SK-N-SH (cell line): ENCODE results near the gene CD180. TPM values are rescaled to one million over a fixed set of nuclear protein-coding genes. Genes with fewer than 3 reads are reported as not detected.

Source experiments
- CTCF ChIA-PET: fragments of 300-600, 350-600 bp; formaldehyde crosslinking; extraction: SDS; loops from one replicate; lab custom pipeline; 2021; lab: Yijun Ruan, JAX
- POLR2A ChIA-PET: fragments of 350-600 bp; sonication (Branson Sonifier 250); formaldehyde crosslinking; extraction: SDS; loops from one replicate; lab custom pipeline; 2020; ENCODE audit warnings: antibody characterized with exemption, inconsistent platforms; lab: Yijun Ruan, JAX
- DNase-seq: peaks from one replicate; pipeline ENCODE4 v3.0.0; 2012
- H2AFZ ChIP-seq: fragments of 200-600 bp; sonication (generic); 2 replicates; pipeline ENCODE4 v1.8.1; 2016; ENCODE audit warnings: antibody characterized with exemption, mild to moderate bottlenecking, low read depth
- H3F3A ChIP-seq: fragments of 200-600 bp; sonication (generic); replicated peaks from 2 replicates; pipeline ENCODE3; 2016; ENCODE audit warnings: antibody characterized with exemption, mild to moderate bottlenecking; ENCODE audit not compliant: insufficient read depth
- H3K27ac ChIP-seq, 2 experiments: fragments of 200-500 bp in 1 of 2; fragments of 200-600 bp in 1 of 2; sonication (Bioruptor generic) in 1 of 2; sonication (generic), shearing (Covaris generic) in 1 of 2; 2 replicates each; pipeline versions ENCODE4 v1.5.1 to v1.6.1; 2014 to 2016; ENCODE audit warnings: low read depth in 2 of 2, inconsistent platforms in 1 of 2, low read length in 1 of 2, mild to moderate bottlenecking in 1 of 2, mixed read lengths in 1 of 2
- H3K27me3 ChIP-seq: fragments of 200-600 bp; sonication (generic), shearing (Covaris generic); 2 replicates; pipeline ENCODE4 v1.6.1; 2016; ENCODE audit warnings: mixed run types; ENCODE audit not compliant: insufficient read depth
- H3K36me3 ChIP-seq, 2 experiments: fragments of 200-500 bp in 1 of 2; fragments of 200-600 bp in 1 of 2; sonication (Bioruptor generic) in 1 of 2; sonication (generic) in 1 of 2; replicated peaks in 1 of 2; 2 replicates each; pipeline versions ENCODE3 to v1.5.1; 2014 to 2016; ENCODE audit warnings: low read length in 1 of 2, mild to moderate bottlenecking in 1 of 2; ENCODE audit not compliant: insufficient read depth in 2 of 2, control insufficient read depth in 1 of 2
- H3K4me1 ChIP-seq, 2 experiments: fragments of 200-500 bp in 1 of 2; fragments of 200-600 bp in 1 of 2; sonication (Bioruptor generic) in 1 of 2; sonication (generic), shearing (Covaris generic) in 1 of 2; 2 replicates each; pipeline versions ENCODE4 v1.5.1 to v1.6.1; 2014 to 2016; ENCODE audit warnings: low read depth in 1 of 2, low read length in 1 of 2, mixed run types in 1 of 2; ENCODE audit not compliant: insufficient read depth in 2 of 2, control insufficient read depth in 1 of 2
- H3K4me2 ChIP-seq: fragments of 200-600 bp; sonication (generic), shearing (Covaris generic); 2 replicates; pipeline ENCODE4 v1.6.1; 2017; ENCODE audit warnings: mixed run types
- H3K4me3 ChIP-seq, 2 experiments: fragments of 200-500 bp in 1 of 2; fragments of 200-600 bp in 1 of 2; sonication (Bioruptor generic) in 1 of 2; sonication (generic), shearing (Covaris generic) in 1 of 2; 2 replicates each; pipeline versions ENCODE4 v1.5.1 to v1.8.1; 2014 to 2016; ENCODE audit warnings: low read depth in 2 of 2, inconsistent platforms in 1 of 2, low read length in 1 of 2, mild to moderate bottlenecking in 1 of 2, mixed read lengths in 1 of 2, moderate library complexity in 1 of 2
- H3K79me2 ChIP-seq: fragments of 200-600 bp; sonication (generic); 2 replicates; pipeline ENCODE4 v1.8.1; 2017; ENCODE audit warnings: mild to moderate bottlenecking; ENCODE audit not compliant: insufficient read depth
- H3K9ac ChIP-seq: fragments of 200-600 bp; sonication (generic); 2 replicates; pipeline ENCODE4 v1.6.1; 2017; ENCODE audit warnings: mixed run types
- H3K9me2 ChIP-seq: fragments of 200-600 bp; sonication (generic); 2 replicates; pipeline ENCODE4 v1.6.1; 2017; ENCODE audit warnings: mixed run types
- H3K9me3 ChIP-seq: fragments of 200-600 bp; sonication (generic); 2 replicates; pipeline ENCODE4 v1.6.1; 2017; ENCODE audit warnings: mixed run types, mild to moderate bottlenecking, moderate library complexity
- H4K20me1 ChIP-seq: fragments of 200-600 bp; sonication (generic); 2 replicates; pipeline ENCODE4 v1.6.1; 2017; ENCODE audit warnings: mild to moderate bottlenecking, mixed run types; ENCODE audit not compliant: insufficient read depth
- CHD2 ChIP-seq: fragments of 150-350 bp; IDR thresholded peaks from 2 replicates; pipeline ENCODE4 v1.6.1; 2018; ENCODE audit warnings: low read length; ENCODE audit not compliant: partially characterized antibody
- EZH2phosphoT487 ChIP-seq: fragments of 200-600 bp; sonication (generic); IDR thresholded peaks from 2 replicates; pipeline ENCODE4 v1.6.1; 2017; ENCODE audit warnings: low read depth, mixed run types, mild to moderate bottlenecking, antibody characterized with exemption, moderate library complexity, borderline replicate concordance
- FOSL2 ChIP-seq: IDR thresholded peaks from 2 replicates; pipeline ENCODE4 v1.4.0; 2012; ENCODE audit warnings: low read depth, mild to moderate bottlenecking, moderate library complexity, borderline replicate concordance
- GABPA ChIP-seq: IDR thresholded peaks from 2 replicates; pipeline ENCODE4 v1.4.0; 2012; ENCODE audit warnings: low read depth, mild to moderate bottlenecking
- GATA2 ChIP-seq: sonication (generic); formaldehyde crosslinking; IDR thresholded peaks from 2 replicates; pipeline ENCODE4 v1.5.0; 2020; ENCODE audit warnings: mild to moderate bottlenecking, missing genetic modification reagents
- MEF2A ChIP-seq: IDR thresholded peaks from 2 replicates; pipeline ENCODE4 v1.4.0; 2012; ENCODE audit warnings: low read depth, borderline replicate concordance
- NFIC ChIP-seq: IDR thresholded peaks from 2 replicates; pipeline ENCODE4 v1.4.0; 2012; ENCODE audit warnings: borderline replicate concordance
- POLR2AphosphoS5 ChIP-seq: IDR thresholded peaks from 2 replicates; pipeline ENCODE4 v1.6.1; 2012; ENCODE audit warnings: low read depth, low read length
- RFX5 ChIP-seq: IDR thresholded peaks from 2 replicates; pipeline ENCODE4 v1.6.1; 2012; ENCODE audit warnings: mild to moderate bottlenecking, improper control_type of control experiment, low read length
- RXRA ChIP-seq: IDR thresholded peaks from 2 replicates; pipeline ENCODE4 v1.4.0; 2012; ENCODE audit warnings: low read depth, mild to moderate bottlenecking, borderline replicate concordance
- TAF1 ChIP-seq: IDR thresholded peaks from 2 replicates; pipeline ENCODE4 v1.6.1; 2012; ENCODE audit warnings: low read depth, mild to moderate bottlenecking, low read length, moderate library complexity, borderline replicate concordance
- TCF12 ChIP-seq: IDR thresholded peaks from 2 replicates; pipeline ENCODE4 v1.4.0; 2012
- WGBS: methylation state at CpG from one replicate; pipeline ENCODE4 v1.1.6; 2017; ENCODE audit warnings: low lambda C conversion rate; 5-methylcytosine and 5-hydroxymethylcytosine counted together
- polyA plus RNA-seq, 3 experiments: library from polyadenylated mRNA; depleted of rRNA; stranded (reverse); fragments of >200 nt; gene quantifications; 2 replicates each; pipeline ENCODE4 v1.2.3, GENCODE V29; 2012
- TF ChIP-seq, protein P1 (sequence below): IDR thresholded peaks from 2 replicates; pipeline ENCODE4 v1.4.0; 2012; ENCODE audit warnings: low read depth, borderline replicate concordance
- TF ChIP-seq, protein P2 (sequence below): fragments of 200-600 bp; sonication (generic); IDR thresholded peaks from 2 replicates; pipeline ENCODE4 v1.6.1; 2017; ENCODE audit warnings: antibody characterized with exemption, mild to moderate bottlenecking, moderate library complexity
- TF ChIP-seq, protein P3 (sequence below): fragments of 150-350 bp; IDR thresholded peaks from 2 replicates; pipeline ENCODE4 v1.6.1; 2016; ENCODE audit warnings: mild to moderate bottlenecking, low read depth, low read length
- TF ChIP-seq, protein P4 (sequence below): IDR thresholded peaks from 2 replicates; pipeline ENCODE4 v1.4.0; 2012; ENCODE audit warnings: low read depth, borderline replicate concordance

CD180 gene
- polyA plus RNA-seq, 1 of the 3 experiments (the other 2 are of a cell fraction): 0.02 TPM

DNA sequence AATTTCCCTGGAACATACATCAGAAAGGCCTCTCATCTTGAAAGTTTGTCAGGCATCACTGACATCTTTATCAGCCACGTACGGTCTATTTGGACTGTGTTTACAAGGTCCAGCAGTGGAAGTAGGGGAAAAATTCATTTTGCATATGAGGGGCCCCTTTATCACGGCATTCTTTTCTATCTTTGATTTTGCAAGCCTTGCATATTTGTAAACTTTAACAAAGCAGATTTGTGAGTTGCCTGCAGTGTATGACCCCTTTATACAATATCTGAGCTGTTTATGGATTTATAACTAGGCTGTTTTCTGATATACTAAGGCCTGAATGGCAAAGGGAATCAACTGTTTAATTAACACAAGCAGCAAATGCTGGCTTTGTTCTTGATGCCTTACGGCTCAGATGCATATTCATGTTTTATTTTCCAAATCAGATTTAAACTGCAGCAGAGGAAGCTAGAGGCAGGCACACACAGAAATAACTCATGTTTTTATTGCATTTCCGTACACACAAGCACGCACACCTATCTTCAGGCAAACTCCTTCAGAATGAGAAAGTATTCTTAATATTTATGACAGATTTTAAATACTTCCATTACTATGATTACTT, 61.1 kb downstream of the CD180 start:
- CTCF ChIA-PET: interaction anchor here (0.9 to 1.4 kb wide), 3 partner anchors 10 to 22 kb away, joined by 3 to 7 read pairs (median 3); no protein-coding TSS in a partner anchor
- DNase-seq: no peak

More for the DNA sequence above, 61.1 kb downstream of the CD180 start:
- no peak overlapping the region for H3K27ac ChIP-seq
- WGBS: 95% methylated on average over 6 of the region's 6 CpGs
- H3K9me2 ChIP-seq: no peaks in the 10 kb centered on the region
- POLR2A ChIA-PET: no interaction called here
- H3K27me3 ChIP-seq: no peaks in the 10 kb centered on the region
- TF ChIP-seq FOSL2 (no peak), GABPA (no peak), RXRA (no peak), EZH2phosphoT487 (no peak), TCF12 (no peak), NFIC (no peak), RFX5 (no peak), CHD2 (no peak), GATA2 (CRISPR knock-in tag) (no peak), POLR2AphosphoS5 (no peak), MEF2A (no peak), TAF1 (no peak)
- TF ChIP-seq, protein P1, sequence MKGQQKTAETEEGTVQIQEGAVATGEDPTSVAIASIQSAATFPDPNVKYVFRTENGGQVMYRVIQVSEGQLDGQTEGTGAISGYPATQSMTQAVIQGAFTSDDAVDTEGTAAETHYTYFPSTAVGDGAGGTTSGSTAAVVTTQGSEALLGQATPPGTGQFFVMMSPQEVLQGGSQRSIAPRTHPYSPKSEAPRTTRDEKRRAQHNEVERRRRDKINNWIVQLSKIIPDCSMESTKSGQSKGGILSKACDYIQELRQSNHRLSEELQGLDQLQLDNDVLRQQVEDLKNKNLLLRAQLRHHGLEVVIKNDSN: no peak
- TF ChIP-seq, protein P2, sequence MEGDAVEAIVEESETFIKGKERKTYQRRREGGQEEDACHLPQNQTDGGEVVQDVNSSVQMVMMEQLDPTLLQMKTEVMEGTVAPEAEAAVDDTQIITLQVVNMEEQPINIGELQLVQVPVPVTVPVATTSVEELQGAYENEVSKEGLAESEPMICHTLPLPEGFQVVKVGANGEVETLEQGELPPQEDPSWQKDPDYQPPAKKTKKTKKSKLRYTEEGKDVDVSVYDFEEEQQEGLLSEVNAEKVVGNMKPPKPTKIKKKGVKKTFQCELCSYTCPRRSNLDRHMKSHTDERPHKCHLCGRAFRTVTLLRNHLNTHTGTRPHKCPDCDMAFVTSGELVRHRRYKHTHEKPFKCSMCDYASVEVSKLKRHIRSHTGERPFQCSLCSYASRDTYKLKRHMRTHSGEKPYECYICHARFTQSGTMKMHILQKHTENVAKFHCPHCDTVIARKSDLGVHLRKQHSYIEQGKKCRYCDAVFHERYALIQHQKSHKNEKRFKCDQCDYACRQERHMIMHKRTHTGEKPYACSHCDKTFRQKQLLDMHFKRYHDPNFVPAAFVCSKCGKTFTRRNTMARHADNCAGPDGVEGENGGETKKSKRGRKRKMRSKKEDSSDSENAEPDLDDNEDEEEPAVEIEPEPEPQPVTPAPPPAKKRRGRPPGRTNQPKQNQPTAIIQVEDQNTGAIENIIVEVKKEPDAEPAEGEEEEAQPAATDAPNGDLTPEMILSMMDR: no peak
- TF ChIP-seq, protein P3, sequence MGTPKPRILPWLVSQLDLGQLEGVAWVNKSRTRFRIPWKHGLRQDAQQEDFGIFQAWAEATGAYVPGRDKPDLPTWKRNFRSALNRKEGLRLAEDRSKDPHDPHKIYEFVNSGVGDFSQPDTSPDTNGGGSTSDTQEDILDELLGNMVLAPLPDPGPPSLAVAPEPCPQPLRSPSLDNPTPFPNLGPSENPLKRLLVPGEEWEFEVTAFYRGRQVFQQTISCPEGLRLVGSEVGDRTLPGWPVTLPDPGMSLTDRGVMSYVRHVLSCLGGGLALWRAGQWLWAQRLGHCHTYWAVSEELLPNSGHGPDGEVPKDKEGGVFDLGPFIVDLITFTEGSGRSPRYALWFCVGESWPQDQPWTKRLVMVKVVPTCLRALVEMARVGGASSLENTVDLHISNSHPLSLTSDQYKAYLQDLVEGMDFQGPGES: no peak
- TF ChIP-seq, protein P4, sequence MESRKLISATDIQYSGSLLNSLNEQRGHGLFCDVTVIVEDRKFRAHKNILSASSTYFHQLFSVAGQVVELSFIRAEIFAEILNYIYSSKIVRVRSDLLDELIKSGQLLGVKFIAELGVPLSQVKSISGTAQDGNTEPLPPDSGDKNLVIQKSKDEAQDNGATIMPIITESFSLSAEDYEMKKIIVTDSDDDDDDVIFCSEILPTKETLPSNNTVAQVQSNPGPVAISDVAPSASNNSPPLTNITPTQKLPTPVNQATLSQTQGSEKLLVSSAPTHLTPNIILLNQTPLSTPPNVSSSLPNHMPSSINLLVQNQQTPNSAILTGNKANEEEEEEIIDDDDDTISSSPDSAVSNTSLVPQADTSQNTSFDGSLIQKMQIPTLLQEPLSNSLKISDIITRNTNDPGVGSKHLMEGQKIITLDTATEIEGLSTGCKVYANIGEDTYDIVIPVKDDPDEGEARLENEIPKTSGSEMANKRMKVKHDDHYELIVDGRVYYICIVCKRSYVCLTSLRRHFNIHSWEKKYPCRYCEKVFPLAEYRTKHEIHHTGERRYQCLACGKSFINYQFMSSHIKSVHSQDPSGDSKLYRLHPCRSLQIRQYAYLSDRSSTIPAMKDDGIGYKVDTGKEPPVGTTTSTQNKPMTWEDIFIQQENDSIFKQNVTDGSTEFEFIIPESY: no peak
- no peak overlapping the region for H3K9ac ChIP-seq
- no peaks in the 10 kb centered on the region for H4K20me1 ChIP-seq
- H3K79me2 ChIP-seq: no peaks in the 10 kb centered on the region
- H3K4me2 ChIP-seq: no peak overlapping the region
- no peaks in the 10 kb centered on the region for H3F3A ChIP-seq
- H2AFZ ChIP-seq: no peak overlapping the region
- no peaks in the 10 kb centered on the region for H3K4me1 ChIP-seq
- no peaks in the 10 kb centered on the region for H3K9me3 ChIP-seq
- H3K36me3 ChIP-seq: peaks cover 0 to 23% of the 10 kb centered on the region in 2 experiments
- H3K4me3 ChIP-seq: no peak overlapping the region
